Natural killer cell (primary cell): Measurements from ENCODE around the gene LRRTM3. TPM values are rescaled to one million over a fixed set of nuclear protein-coding genes. Genes with fewer than 3 reads are reported as not detected.

Experiments
- ATAC-seq, 3 donors: fragments of 150-1000 bp in 2 of 3; fragments of 200-7000 bp in 1 of 3; cut with Tn5 transposase; 1 replicate in 1 of 3; 2 replicates in 2 of 3; pipeline ENCODE4 v1.10.0; 2021; ENCODE audit warnings: mild to moderate bottlenecking in 2 of 3, moderate library complexity in 2 of 3
- DNase-seq, 2 donors: peaks; one replicate each; pipeline versions ENCODE4 v3.0.0 to v3.0.0-alpha.2; 2013 to 2021; ENCODE audit warnings: mixed read lengths in 1 of 2
- H3K27ac ChIP-seq: one replicate; pipeline ENCODE4 v1.5.1; 2013; ENCODE audit warnings: mild to moderate bottlenecking, low read length
- H3K27me3 ChIP-seq: one replicate; pipeline ENCODE4 v1.6.1; 2013; ENCODE audit warnings: low read length; ENCODE audit not compliant: control insufficient read depth, insufficient read depth
- H3K36me3 ChIP-seq: one replicate; pipeline ENCODE4 v1.6.1; 2013; ENCODE audit warnings: low read length; ENCODE audit not compliant: control insufficient read depth, insufficient read depth
- H3K4me1 ChIP-seq: one replicate; pipeline ENCODE4 v1.6.1; 2013; ENCODE audit warnings: low read length; ENCODE audit not compliant: control insufficient read depth, insufficient read depth
- H3K4me3 ChIP-seq: one replicate; pipeline ENCODE4 v1.5.1; 2013; ENCODE audit warnings: low read length
- H3K9me3 ChIP-seq: one replicate; pipeline ENCODE4 v1.6.1; 2013; ENCODE audit warnings: low read length; ENCODE audit not compliant: control insufficient read depth, insufficient read depth
- H3K27ac Mint-ChIP-seq, 2 donors: one replicate each; pipeline ENCODE4 v1.8.0; 2022; ENCODE audit warnings: mild to moderate bottlenecking in 2 of 2, mixed read lengths in 2 of 2, moderate library complexity in 1 of 2
- H3K27me3 Mint-ChIP-seq, 2 donors: one replicate each; pipeline ENCODE4 v1.8.0; 2022; ENCODE audit warnings: low read depth in 2 of 2, mixed read lengths in 2 of 2
- H3K36me3 Mint-ChIP-seq: one replicate; pipeline ENCODE4 v1.8.0; 2022; ENCODE audit warnings: mixed read lengths
- H3K4me1 Mint-ChIP-seq, 2 donors: one replicate each; pipeline ENCODE4 v1.8.0; 2022; ENCODE audit warnings: mixed read lengths in 2 of 2
- H3K4me3 Mint-ChIP-seq: one replicate; pipeline ENCODE4 v1.8.0; 2022; ENCODE audit warnings: mild to moderate bottlenecking, moderate library complexity, mixed read lengths
- H3K9me3 Mint-ChIP-seq, 2 donors: one replicate each; pipeline ENCODE4 v1.8.0; 2022; ENCODE audit warnings: mixed read lengths in 2 of 2
- WGBS: methylation state at CpG from one replicate; pipeline ENCODE4 v1.1.7; 2013; ENCODE audit warnings: missing lambda C conversion rate; ENCODE audit not compliant: insufficient coverage; 5-methylcytosine and 5-hydroxymethylcytosine counted together
- intact Hi-C: fragments of 100-400 bp; cut with micrococcal nuclease; formaldehyde crosslinking; loops from one replicate; pipeline ENCODE4 v1.14.2; 2022
- total RNA-seq, 4 donors: library from RNA; stranded (reverse); fragments of 120-200 nt in 1 of 4; gene quantifications; one replicate each; pipeline versions ENCODE4 v1.2.3 to v1.2.4, GENCODE V29; 2013 to 2022
- TF ChIP-seq, protein P1 (sequence below): fragments of 200-600 bp; IDR thresholded peaks from one replicate; pipeline ENCODE4 v1.8.0; 2022; ENCODE audit warnings: antibody characterized with exemption

Gene LRRTM3
- total RNA-seq, 3 donors from 2014 or later (not counting 1 experiment from before 2014, with no cell fraction given) = not detected

DNA sequence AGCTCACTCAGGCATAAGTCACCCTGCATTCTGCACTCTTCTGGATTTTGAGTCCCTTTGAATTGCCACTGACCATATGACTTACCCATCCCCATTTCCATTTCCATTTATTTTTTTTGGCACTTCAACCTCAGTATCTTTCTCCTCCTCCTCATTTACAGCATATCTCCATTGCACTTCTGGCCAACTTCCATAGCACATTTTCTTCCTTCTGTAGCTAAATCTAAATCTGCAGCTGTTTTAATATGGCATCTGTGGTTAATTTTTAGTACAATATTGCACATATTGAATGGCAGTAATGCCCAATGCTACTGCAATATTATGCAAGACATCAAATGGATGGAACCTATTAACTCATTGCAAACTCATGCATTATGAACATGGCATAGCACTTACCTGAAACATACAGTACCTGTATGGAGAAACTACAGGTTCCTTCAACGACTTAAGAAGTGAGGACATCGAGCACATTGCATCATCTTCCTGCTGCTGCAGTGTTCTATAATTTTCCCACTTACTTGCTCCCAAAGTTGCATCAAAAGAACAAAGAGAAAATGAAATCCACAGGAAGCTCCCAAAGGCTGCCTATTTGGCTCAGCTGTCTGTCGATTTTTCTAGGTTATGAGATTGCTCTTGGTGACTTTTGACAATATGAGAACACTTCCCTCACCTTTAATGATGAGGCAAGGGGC is 55.7 kb downstream of the LRRTM3 start:
- no peak for ATAC-seq
- intact Hi-C loops = no loop called here
- no peaks in the 10 kb centered on the region for H3K4me1 Mint-ChIP-seq
- peaks cover 5% of the 10 kb centered on the region for H3K36me3 Mint-ChIP-seq
- no peak for DNase-seq
- Histone ChIP-seq H3K36me3 (no peaks in the 10 kb centered on the region), H3K4me3 (no peak overlapping the region), H3K4me1 (no peaks in the 10 kb centered on the region), H3K27ac (no peak overlapping the region), H3K9me3 (no peaks in the 10 kb centered on the region), H3K27me3 (no peaks in the 10 kb centered on the region)
- H3K27me3 Mint-ChIP-seq = no peaks in the 10 kb centered on the region
- no peak overlapping the region for H3K4me3 Mint-ChIP-seq
- TF ChIP-seq, protein P1, sequence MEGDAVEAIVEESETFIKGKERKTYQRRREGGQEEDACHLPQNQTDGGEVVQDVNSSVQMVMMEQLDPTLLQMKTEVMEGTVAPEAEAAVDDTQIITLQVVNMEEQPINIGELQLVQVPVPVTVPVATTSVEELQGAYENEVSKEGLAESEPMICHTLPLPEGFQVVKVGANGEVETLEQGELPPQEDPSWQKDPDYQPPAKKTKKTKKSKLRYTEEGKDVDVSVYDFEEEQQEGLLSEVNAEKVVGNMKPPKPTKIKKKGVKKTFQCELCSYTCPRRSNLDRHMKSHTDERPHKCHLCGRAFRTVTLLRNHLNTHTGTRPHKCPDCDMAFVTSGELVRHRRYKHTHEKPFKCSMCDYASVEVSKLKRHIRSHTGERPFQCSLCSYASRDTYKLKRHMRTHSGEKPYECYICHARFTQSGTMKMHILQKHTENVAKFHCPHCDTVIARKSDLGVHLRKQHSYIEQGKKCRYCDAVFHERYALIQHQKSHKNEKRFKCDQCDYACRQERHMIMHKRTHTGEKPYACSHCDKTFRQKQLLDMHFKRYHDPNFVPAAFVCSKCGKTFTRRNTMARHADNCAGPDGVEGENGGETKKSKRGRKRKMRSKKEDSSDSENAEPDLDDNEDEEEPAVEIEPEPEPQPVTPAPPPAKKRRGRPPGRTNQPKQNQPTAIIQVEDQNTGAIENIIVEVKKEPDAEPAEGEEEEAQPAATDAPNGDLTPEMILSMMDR = no peak
- H3K9me3 Mint-ChIP-seq = peaks cover 12 to 13% of the 10 kb centered on the region in 2 donors
- no peak overlapping the region for H3K27ac Mint-ChIP-seq
- 79% methylated on average over 3 of the region's 3 CpGs for WGBS

DNA sequence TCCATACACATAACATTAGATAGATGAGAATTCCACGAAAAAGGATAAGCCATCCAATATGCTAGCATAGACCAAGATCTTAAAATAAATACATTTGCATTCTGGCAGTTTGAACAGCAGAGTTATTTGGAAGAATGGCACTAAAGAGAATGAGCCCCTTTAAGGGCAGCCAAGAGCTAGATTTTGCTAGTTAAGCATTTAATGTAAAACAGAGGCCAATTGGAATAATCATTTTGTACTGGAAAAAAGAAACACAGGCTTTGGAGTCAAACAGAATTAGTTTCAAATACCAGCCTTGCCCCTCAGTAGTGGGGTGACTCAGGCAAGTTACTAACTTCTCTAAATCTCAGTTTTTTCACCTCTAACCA is 56.2 kb downstream of the LRRTM3 start:
- H3K27ac ChIP-seq = no peak overlapping the region
- ATAC-seq (no peak), DNase-seq (no peak)
- Mint-ChIP-seq H3K9me3 (peaks cover 12 to 16% of the 10 kb centered on the region in 2 donors), H3K4me3 (no peak overlapping the region), H3K4me1 (no peaks in the 10 kb centered on the region), H3K27ac (no peak overlapping the region), H3K36me3 (peaks cover 5% of the 10 kb centered on the region), H3K27me3 (no peaks in the 10 kb centered on the region)
- intact Hi-C loops = no loop called here
- H3K36me3 ChIP-seq = no peaks in the 10 kb centered on the region
- H3K27me3 ChIP-seq = no peaks in the 10 kb centered on the region
- no CpG with 5 or more reads among the region's 1 CpG for WGBS
- H3K9me3 ChIP-seq = no peaks in the 10 kb centered on the region
- no peaks in the 10 kb centered on the region for H3K4me1 ChIP-seq
- H3K4me3 ChIP-seq = no peak overlapping the region
- TF ChIP-seq, protein P1 = no peak

DNA sequence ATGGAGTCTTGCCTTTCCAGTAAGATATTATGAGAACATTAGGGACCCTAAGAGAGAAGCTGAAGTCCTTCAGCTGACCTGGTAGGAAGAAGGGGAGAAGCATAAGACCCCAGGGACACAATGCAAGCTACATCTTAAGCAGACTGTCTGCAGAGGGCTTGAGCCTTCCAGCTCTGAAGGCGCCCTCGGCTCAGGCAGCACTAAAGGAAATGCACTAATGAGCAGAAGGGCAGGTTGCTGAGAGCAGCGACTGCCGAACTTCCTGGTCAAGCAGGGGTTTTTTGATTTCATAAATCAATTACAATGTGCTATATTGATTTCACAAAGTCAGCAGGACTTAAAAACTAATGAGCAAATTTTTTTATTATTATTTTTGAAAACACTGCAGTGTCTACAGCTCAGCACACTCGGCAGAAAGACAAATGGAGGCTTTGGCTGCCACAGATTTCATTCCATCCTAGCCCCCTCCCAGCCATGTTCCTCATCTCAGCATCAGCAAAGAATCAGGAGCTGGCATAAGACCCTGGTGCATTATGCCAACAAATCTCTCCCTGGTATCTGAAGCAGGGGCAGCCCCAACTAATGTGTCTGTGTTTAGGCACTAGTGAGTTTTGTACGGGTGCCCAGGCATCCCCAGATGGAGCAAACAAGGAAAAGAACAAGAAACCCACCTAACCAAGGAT is 57.1 kb downstream of the LRRTM3 start:
- Histone ChIP-seq H3K36me3 (no peaks in the 10 kb centered on the region), H3K27me3 (no peaks in the 10 kb centered on the region), H3K9me3 (no peaks in the 10 kb centered on the region), H3K4me3 (no peak overlapping the region), H3K27ac (no peak overlapping the region), H3K4me1 (no peaks in the 10 kb centered on the region)
- H3K4me1 Mint-ChIP-seq = no peaks in the 10 kb centered on the region
- no peak overlapping the region for H3K4me3 Mint-ChIP-seq
- no peaks in the 10 kb centered on the region for H3K27me3 Mint-ChIP-seq
- H3K9me3 Mint-ChIP-seq = peaks cover 13 to 17% of the 10 kb centered on the region in 2 donors
- DNase-seq (no peak), ATAC-seq (no peak)
- TF ChIP-seq, protein P1 = no peak
- intact Hi-C loops = no loop called here
- no peak overlapping the region for H3K27ac Mint-ChIP-seq
- H3K36me3 Mint-ChIP-seq = peaks cover 5% of the 10 kb centered on the region
- 44% methylated on average over 5 of the region's 6 CpGs for WGBS

DNA sequence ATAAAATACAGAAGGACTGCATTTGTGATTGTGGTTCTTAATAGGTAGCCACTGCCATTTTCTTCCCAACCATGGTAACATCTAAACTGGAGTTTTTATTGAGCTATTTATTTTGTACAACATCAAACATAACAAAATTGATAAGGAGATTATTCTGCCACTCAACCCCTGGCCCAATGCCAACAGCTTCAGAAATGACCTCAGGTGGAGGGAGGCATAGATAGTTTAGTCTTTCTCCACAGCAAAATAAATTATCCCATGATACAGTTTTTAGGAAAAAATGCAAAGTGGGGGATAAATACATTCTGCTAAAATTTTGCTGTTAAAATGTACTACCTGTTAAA is 57.6 kb downstream of the LRRTM3 start:
- intact Hi-C loops = no loop called here
- no peak overlapping the region for H3K4me3 ChIP-seq
- no peak overlapping the region for H3K27ac Mint-ChIP-seq
- no peak overlapping the region for H3K27ac ChIP-seq
- no peak overlapping the region for H3K4me3 Mint-ChIP-seq
- TF ChIP-seq, protein P1 = no peak
- DNase-seq = no peak
- no peak for ATAC-seq
- no peaks in the 10 kb centered on the region for H3K36me3 ChIP-seq
- no peaks in the 10 kb centered on the region for H3K4me1 Mint-ChIP-seq
- H3K4me1 ChIP-seq = no peaks in the 10 kb centered on the region
- no peaks in the 10 kb centered on the region for H3K9me3 ChIP-seq
- H3K27me3 ChIP-seq = no peaks in the 10 kb centered on the region
- no peaks in the 10 kb centered on the region for H3K27me3 Mint-ChIP-seq
- peaks cover 13 to 17% of the 10 kb centered on the region in 2 donors for H3K9me3 Mint-ChIP-seq
- H3K36me3 Mint-ChIP-seq = peaks cover 5% of the 10 kb centered on the region
